HCT116 (cell line): Measurements from ENCODE around the gene THSD1.

Experiments
- ATF3 ChIP-seq: IDR thresholded peaks from 2 replicates; pipeline ENCODE4 v1.6.1; 2012
- CEBPB ChIP-seq: IDR thresholded peaks from 2 replicates; pipeline ENCODE4 v1.6.1; 2012; ENCODE audit warnings: low read depth
- CTCF ChIP-seq, 3 experiments: fragments of 200-600 bp in 1 of 3; sonication (generic) in 1 of 3; IDR thresholded peaks in 2 of 3; conservative IDR thresholded peaks in 1 of 3; 2 replicates each; pipeline ENCODE4 v1.5.1; 2012 to 2017; ENCODE audit warnings: low read depth in 2 of 3, low read length in 2 of 3, antibody characterized with exemption in 1 of 3, borderline replicate concordance in 1 of 3, control low read depth in 1 of 3, mild to moderate bottlenecking in 1 of 3, mixed read lengths in 1 of 3, mixed run types in 1 of 3, moderate library complexity in 1 of 3; ENCODE audit not compliant: insufficient read depth in 1 of 3
- JUND ChIP-seq: IDR thresholded peaks from 2 replicates; pipeline ENCODE4 v1.6.1; 2012
- POLR2AphosphoS5 ChIP-seq: IDR thresholded peaks from 2 replicates; pipeline ENCODE4 v1.6.1; 2011; ENCODE audit warnings: mild to moderate bottlenecking, low read depth, low read length, moderate library complexity

DNA sequence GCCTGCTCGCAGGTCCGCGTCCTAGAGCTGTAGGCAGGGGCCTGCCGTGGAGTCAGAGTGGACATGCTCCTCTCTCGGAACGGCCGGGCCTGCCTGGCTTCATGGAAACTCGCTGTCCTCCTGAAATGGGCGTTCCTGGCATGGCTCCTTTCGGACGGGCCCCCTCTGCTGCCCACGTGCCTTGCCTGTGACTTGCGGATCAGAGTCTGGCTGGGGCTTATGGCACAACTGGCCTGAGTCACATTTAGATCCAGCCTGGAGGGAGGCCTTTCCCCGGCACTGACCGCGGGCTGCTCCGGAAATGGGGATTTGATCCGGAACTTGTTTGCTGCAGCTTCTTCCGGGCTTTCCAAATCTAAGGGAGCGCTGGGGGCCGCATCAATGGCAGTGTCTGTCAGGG is 28.1 kb downstream of the THSD1 start:
- TF ChIP-seq POLR2AphosphoS5 (no peak), CTCF (IDR thresholded peaks at IDR 0.05 in 2 of 3, conservative IDR thresholded peaks at IDR 0.05 in 1 of 3; ENCODE audit: borderline replicate concordance in 1 of 3, insufficient read depth in 1 of 3, low read depth in 2 of 3, low read length in 2 of 3) (no peak), ATF3 (no peak), JUND (no peak), CEBPB (no peak)
